GM12801 (cell line): ENCODE data around the gene ZFAND2B.

Experiments used
- CTCF ChIP-seq: IDR thresholded peaks from one replicate; pipeline ENCODE4 v1.5.1; 2011; ENCODE audit warnings: control low read depth; ENCODE audit not compliant: insufficient read length; ENCODE audit errors: extremely low read depth

The ZFAND2B gene

GRCh38 chr2:219176818-219177551 is 29.6 kb upstream of the ZFAND2B start, which contains the start of gene CNPPD1:
Gene CNPPD1, minus strand, starts transcription at chr2:219176925. Its CDS starts 97 bp downstream, at chr2:219176828.
- TF ChIP-seq CTCF, result no peak

- TF ChIP-seq CTCF, result no peak
Observed at GRCh38 chr2:219177552-219178376, 28.8 kb upstream of the ZFAND2B start, which contains the start of gene RETREG2. Gene RETREG2, plus strand, starts transcription at chr2:219178275. Its CDS starts 78 bp downstream, at chr2:219178353.

GRCh38 chr2:219178377-219179175 is 28.0 kb upstream of the ZFAND2B start:
- no peak for TF ChIP-seq CTCF

- TF ChIP-seq CTCF, result no peak
Observed at GRCh38 chr2:219179601-219180465, 26.7 kb upstream of the ZFAND2B start.

GRCh38 chr2:219180961-219181360 is 25.6 kb upstream of the ZFAND2B start:
- TF ChIP-seq CTCF, result no peak

- no peak for TF ChIP-seq CTCF
Observed at GRCh38 chr2:219181531-219181930, 25.1 kb upstream of the ZFAND2B start.
